Adrenal gland (tissue), 12 donors: ENCODE measurements around the gene PLXNA4. TPM values are rescaled to one million over a fixed set of nuclear protein-coding genes. Genes with fewer than 3 reads are reported as not detected.

Source experiments
- DNase-seq, 7 donors: peaks; one replicate each; pipeline ENCODE4 v3.0.0-alpha.2; 2019 to 2020
- H3K27ac ChIP-seq, 5 donors: fragments of 200-600 bp; sonication (generic) in 4 of 5; 1 replicate in 3 of 5; 2 replicates in 2 of 5; pipeline versions ENCODE4 v1.5.1 to v1.8.0; 2016 to 2020; ENCODE audit warnings: mild to moderate bottlenecking in 1 of 5
- H3K27me3 ChIP-seq: fragments of 200-600 bp; 2 replicates; pipeline ENCODE4 v1.8.0; 2021
- H3K36me3 ChIP-seq, 2 donors: fragments of 200-600 bp; replicated peaks in 1 of 2; 1 replicate in 1 of 2; 2 replicates in 1 of 2; pipeline versions ENCODE4 v1.5.1 to v1.8.0; 2018 to 2022
- H3K4me1 ChIP-seq, 2 donors: fragments of 200-600 bp; replicated peaks in 1 of 2; 1 replicate in 1 of 2; 2 replicates in 1 of 2; pipeline versions ENCODE4 v1.5.1 to v1.8.0; 2018 to 2021
- H3K4me3 ChIP-seq, 4 donors: fragments of 200-600 bp; sonication (generic) in 3 of 4; one replicate each; pipeline ENCODE4 v1.5.1; 2016 to 2018
- H3K9me3 ChIP-seq, 3 donors: fragments of 200-600 bp; sonication (generic) in 1 of 3; replicated peaks in 1 of 3; 1 replicate in 2 of 3; 2 replicates in 1 of 3; pipeline versions ENCODE4 v1.5.1 to v1.8.0; 2016 to 2021
- CTCF ChIP-seq, 6 experiments: fragments of 450-650 bp in 4 of 6; fragments of 200-600 bp in 2 of 6; sonication (generic) in 1 of 6; IDR thresholded peaks; 1 replicate in 5 of 6; 2 replicates in 1 of 6; pipeline versions ENCODE4 v1.5.1 to v1.8.0; 2016 to 2021; ENCODE audit warnings: antibody characterized with exemption in 6 of 6, mild to moderate bottlenecking in 2 of 6, moderate library complexity in 1 of 6
- POLR2A ChIP-seq, 2 donors: fragments of 450-650 bp; IDR thresholded peaks; one replicate each; pipeline ENCODE4 v1.6.1; 2017; ENCODE audit warnings: antibody characterized with exemption in 2 of 2, mild to moderate bottlenecking in 2 of 2, moderate library complexity in 1 of 2
- WGBS, 4 donors: extraction: QIAGEN DNeasy Blood & Tissue Kit in 2 of 4; methylation state at CpG; one replicate each; pipeline versions ENCODE4 v1.1.5 to v1.1.7; 2013 to 2017; 5-methylcytosine and 5-hydroxymethylcytosine counted together
- intact Hi-C, 2 donors: fragments of 100-400 bp; cut with DNase I; formaldehyde crosslinking; loops; one replicate each; pipeline versions ENCODE4 v1.14.1 to v1.15.0; 2022 to 2023
- polyA plus RNA-seq, 3 donors: library from polyadenylated mRNA; stranded (reverse); fragments of 200-250 nt in 2 of 3; fragments of 350-450 nt in 1 of 3; fragmentation: Illumina TruSeq in 1 of 3; extraction: RNeasy Lipid Tissue Mini Kit (QIAGEN cat#74804) in 1 of 3; gene quantifications; one replicate each; pipeline ENCODE4 v1.2.3, GENCODE V29; 2013 to 2014
- total RNA-seq, 9 donors: library from RNA; depleted of rRNA in 4 of 9; stranded (reverse); fragments of >200 nt in 4 of 9; fragments of 120-200 nt in 1 of 9; fragmentation: NEBNext Ultra II Directional in 1 of 9; extraction: Animal tissue kit (Norgen Biotek cat#: 25700) in 1 of 9; gene quantifications; one replicate each; pipeline versions ENCODE4 v1.1.0 to v1.2.4, GENCODE V29; 2013 to 2023
- donor health status: healthy with polysubstance abuse.
- donor health status: Bipolar disorder and iron deficiency.
- donor health status: DM: yes; HTN: yes; CAD: no.
- donor health status: DM: no; HTN: no; CAD: no.
- donor health status: DM: no; HTN: no; CAD: no.
- donor health status: DM: yes; HTN: yes; CAD: no.

PLXNA4 gene
- total and polyA plus RNA-seq, 12 donors: 0.99 to 10.7 (median 3.6) TPM

- no peak for DNase-seq
- Histone ChIP-seq H3K36me3 (no peaks in the 10 kb centered on the region), H3K4me3 (no peak overlapping the region), H3K9me3 (no peaks in the 10 kb centered on the region), H3K4me1 (peaks cover 0 to 4% of the 10 kb centered on the region in 2 donors), H3K27me3 (peaks cover 5% of the 10 kb centered on the region), H3K27ac (peak overlapping the region in 1 of 5 donors; percentile 68)
- intact Hi-C loops: no loop called here
- 43 to 52% (median 49%) methylated on average over 6 of the region's 6 CpGs for WGBS, 4 donors
- TF ChIP-seq CTCF (IDR thresholded peaks at IDR 0.05): no peak
- no peak for TF ChIP-seq POLR2A (IDR thresholded peaks at IDR 0.05)
These were observed 223.5 kb downstream of the PLXNA4 start for GRCh38 chr7:132352800-132353199.

- peaks cover 5% of the 10 kb centered on the region for H3K27me3 ChIP-seq
- no peaks in the 10 kb centered on the region for H3K9me3 ChIP-seq
- H3K27ac ChIP-seq: peak overlapping the region in 2 of 5 donors; percentile 38 to 68
- H3K36me3 ChIP-seq: no peaks in the 10 kb centered on the region
- TF ChIP-seq CTCF (IDR thresholded peaks at IDR 0.05): no peak
- no peak for TF ChIP-seq POLR2A (IDR thresholded peaks at IDR 0.05)
- peaks cover 0 to 4% of the 10 kb centered on the region in 2 donors for H3K4me1 ChIP-seq
- 45 to 62% (median 55%) methylated on average over 5 to 12 of the region's 12 CpGs for WGBS, 4 donors
- no peak for DNase-seq
- intact Hi-C loops: no loop called here
- no peak overlapping the region for H3K4me3 ChIP-seq
These were observed 224.2 kb downstream of the PLXNA4 start for GRCh38 chr7:132351954-132352499.

GRCh38 chr7:132350741-132351140 lies 225.5 kb downstream of the PLXNA4 start:
- Histone ChIP-seq H3K36me3 (no peaks in the 10 kb centered on the region), H3K27ac (no peak overlapping the region), H3K9me3 (no peaks in the 10 kb centered on the region), H3K4me3 (no peak overlapping the region), H3K27me3 (peaks cover 5% of the 10 kb centered on the region), H3K4me1 (peaks cover 0 to 4% of the 10 kb centered on the region in 2 donors)
- intact Hi-C loops: no loop called here
- DNase-seq: no peak
- no peak for TF ChIP-seq CTCF (IDR thresholded peaks at IDR 0.05)
- no peak for TF ChIP-seq POLR2A (IDR thresholded peaks at IDR 0.05)

- H3K4me3 ChIP-seq: no peak overlapping the region
- no peaks in the 10 kb centered on the region for H3K9me3 ChIP-seq
- 52 to 66% (median 55%) methylated on average over 3 of the region's 3 CpGs for WGBS, 4 donors
- H3K27me3 ChIP-seq: peaks cover 12% of the 10 kb centered on the region
- no peak for DNase-seq
- intact Hi-C loops: no loop called here
- TF ChIP-seq POLR2A (IDR thresholded peaks at IDR 0.05) (no peak), CTCF (IDR thresholded peaks at IDR 0.05) (no peak)
- no peak overlapping the region for H3K27ac ChIP-seq
- no peaks in the 10 kb centered on the region for H3K36me3 ChIP-seq
- peaks cover 0 to 4% of the 10 kb centered on the region in 2 donors for H3K4me1 ChIP-seq
These were observed 227.2 kb downstream of the PLXNA4 start for GRCh38 chr7:132349075-132349474.
